CD14-positive monocyte (primary cell): ENCODE data around the gene FHL3. TPM values are rescaled to one million over a fixed set of nuclear protein-coding genes. Genes with fewer than 3 reads are reported as not detected.

Experiments
- DNase-seq, 3 donors: peaks; one replicate each; pipeline ENCODE4 v3.0.0-alpha.2; 2011 to 2022
- H2AFZ ChIP-seq: 2 replicates; pipeline ENCODE4 v1.6.0; 2012; ENCODE audit warnings: mild to moderate bottlenecking, low read depth, low read length, inconsistent platforms; ENCODE audit not compliant: insufficient read depth, poor library complexity, severe bottlenecking
- H3K27ac ChIP-seq, 2 donors: 1 replicate in 1 of 2; 2 replicates in 1 of 2; pipeline ENCODE4 v1.5.1; 2012 to 2013; ENCODE audit warnings: low read length in 2 of 2, control low read depth in 1 of 2, inconsistent platforms in 1 of 2, low read depth in 1 of 2, mild to moderate bottlenecking in 1 of 2
- H3K27me3 ChIP-seq, 2 donors: one replicate each; pipeline versions ENCODE4 v1.6.0 to v1.6.1; 2011 to 2013; ENCODE audit warnings: low read length in 2 of 2; ENCODE audit not compliant: control insufficient read depth in 2 of 2, insufficient read depth in 2 of 2
- H3K36me3 ChIP-seq, 2 donors: replicated peaks in 1 of 2; 1 replicate in 1 of 2; 2 replicates in 1 of 2; pipeline versions ENCODE4 v1.5.1 to v1.6.1; 2012 to 2013; ENCODE audit warnings: low read length in 2 of 2, control low read depth in 1 of 2, inconsistent platforms in 1 of 2, mild to moderate bottlenecking in 1 of 2; ENCODE audit not compliant: insufficient read depth in 2 of 2, control insufficient read depth in 1 of 2
- H3K4me1 ChIP-seq, 2 donors: 1 replicate in 1 of 2; 2 replicates in 1 of 2; pipeline versions ENCODE4 v1.5.1 to v1.6.1; 2012 to 2013; ENCODE audit warnings: low read length in 2 of 2, control low read depth in 1 of 2, inconsistent platforms in 1 of 2, mild to moderate bottlenecking in 1 of 2, moderate library complexity in 1 of 2; ENCODE audit not compliant: insufficient read depth in 2 of 2, control insufficient read depth in 1 of 2
- H3K4me2 ChIP-seq: replicated peaks from 2 replicates; pipeline ENCODE3; 2012; ENCODE audit warnings: low read length, moderate library complexity, mild to moderate bottlenecking; ENCODE audit not compliant: poor library complexity, severe bottlenecking; ENCODE audit errors: extremely low read depth
- H3K4me3 ChIP-seq, 3 experiments: fragments of 200-600 bp in 1 of 3; sonication (generic) in 1 of 3; replicated peaks in 1 of 3; 1 replicate in 2 of 3; 2 replicates in 1 of 3; pipeline ENCODE4 v1.5.1; 2011 to 2013; ENCODE audit warnings: low read length in 3 of 3, mild to moderate bottlenecking in 3 of 3, control low read depth in 2 of 3, low read depth in 2 of 3, inconsistent platforms in 1 of 3, moderate library complexity in 1 of 3
- H3K79me2 ChIP-seq: 2 replicates; pipeline ENCODE4 v1.6.0; 2012; ENCODE audit warnings: mild to moderate bottlenecking, control low read depth, inconsistent platforms, low read length, moderate library complexity; ENCODE audit not compliant: insufficient read depth
- H3K9ac ChIP-seq: 2 replicates; pipeline ENCODE4 v1.6.0; 2017; ENCODE audit warnings: low read length, mild to moderate bottlenecking; ENCODE audit not compliant: insufficient read depth, poor library complexity, severe bottlenecking
- H3K9me3 ChIP-seq, 2 donors: replicated peaks in 1 of 2; 1 replicate in 1 of 2; 2 replicates in 1 of 2; pipeline versions ENCODE4 v1.5.1 to v1.6.1; 2012 to 2013; ENCODE audit warnings: low read length in 2 of 2, control low read depth in 1 of 2; ENCODE audit not compliant: control insufficient read depth in 1 of 2, insufficient read depth in 1 of 2
- H4K20me1 ChIP-seq: 2 replicates; pipeline ENCODE4 v1.6.0; 2012; ENCODE audit warnings: mild to moderate bottlenecking, low read length, control low read depth, moderate library complexity; ENCODE audit not compliant: insufficient read depth
- H3K27ac Mint-ChIP-seq, 7 donors: one replicate each; pipeline ENCODE4 v1.8.0; 2020; ENCODE audit warnings: mild to moderate bottlenecking in 7 of 7, mixed read lengths in 7 of 7, moderate library complexity in 6 of 7, inconsistent platforms in 2 of 7
- H3K27me3 Mint-ChIP-seq, 3 donors: one replicate each; pipeline ENCODE4 v1.8.0; 2021 to 2022; ENCODE audit warnings: low read depth in 3 of 3, mild to moderate bottlenecking in 3 of 3, mixed read lengths in 3 of 3, moderate library complexity in 3 of 3, inconsistent platforms in 1 of 3
- H3K36me3 Mint-ChIP-seq, 2 donors: one replicate each; pipeline ENCODE4 v1.8.0; 2020; ENCODE audit warnings: mixed read lengths in 2 of 2, inconsistent platforms in 1 of 2, mild to moderate bottlenecking in 1 of 2
- H3K4me1 Mint-ChIP-seq: one replicate; pipeline ENCODE4 v1.8.0; 2020; ENCODE audit warnings: mild to moderate bottlenecking, mixed read lengths
- H3K4me3 Mint-ChIP-seq, 2 donors: one replicate each; pipeline ENCODE4 v1.8.0; 2020; ENCODE audit warnings: mild to moderate bottlenecking in 2 of 2, mixed read lengths in 2 of 2, moderate library complexity in 1 of 2
- H3K9me3 Mint-ChIP-seq, 7 donors: one replicate each; pipeline ENCODE4 v1.8.0; 2020 to 2022; ENCODE audit warnings: mixed read lengths in 7 of 7, mild to moderate bottlenecking in 6 of 7, moderate library complexity in 6 of 7, inconsistent platforms in 2 of 7
- WGBS: methylation state at CpG from one replicate; pipeline ENCODE4 v1.1.5; 2013; ENCODE audit warnings: missing lambda C conversion rate; ENCODE audit not compliant: insufficient coverage; 5-methylcytosine and 5-hydroxymethylcytosine counted together
- intact Hi-C, 2 donors: fragments of 100-400 bp; cut with micrococcal nuclease; formaldehyde crosslinking; loops; one replicate each; pipeline versions ENCODE4 v1.15.0 to v1.15.1; 2023
- polyA plus RNA-seq, 3 donors: library from polyadenylated mRNA; depleted of rRNA in 1 of 3; unstranded in 2 of 3; stranded (reverse) in 1 of 3; fragments of 300-500 nt in 2 of 3; fragments of >200 nt in 1 of 3; fragmentation: Illumina TruSeq in 2 of 3; gene quantifications; 1 replicate in 2 of 3; 2 replicates in 1 of 3; pipeline ENCODE4 v1.2.3, GENCODE V29; 2012 to 2021
- small RNA-seq: library from RNA; depleted of rRNA; stranded (forward); fragments of <200 nt; gene quantifications from one replicate; pipeline ENCODE3, GENCODE V24; 2012; ENCODE audit warnings: low read depth; ENCODE audit not compliant: insufficient read length
- TF ChIP-seq, protein P1 (sequence below): fragments of 200-600 bp; IDR thresholded peaks from one replicate; pipeline ENCODE4 v1.8.0; 2022; ENCODE audit warnings: antibody characterized with exemption, mild to moderate bottlenecking

FHL3 gene
- polyA plus RNA-seq, 3 donors: 24.7 to 32.3 (median 26.1) TPM

- H2AFZ ChIP-seq: peak overlapping the region; percentile 52
- Mint-ChIP-seq H3K9me3 (no peaks in the 10 kb centered on the region), H3K27me3 (no peaks in the 10 kb centered on the region), H3K27ac (peak overlapping the region in 4 of 7 donors; percentile 33 to 69 (median 50)), H3K36me3 (peaks cover 10 to 18% of the 10 kb centered on the region in 2 donors), H3K4me3 (no peak overlapping the region), H3K4me1 (peaks cover 44% of the 10 kb centered on the region)
- H3K9ac ChIP-seq: no peak overlapping the region
- peaks cover 32 to 33% of the 10 kb centered on the region in 2 donors for H3K4me1 ChIP-seq
- H3K4me2 ChIP-seq: no peak overlapping the region
- H3K4me3 ChIP-seq: no peak overlapping the region
- no peaks in the 10 kb centered on the region for H3K27me3 ChIP-seq
- peak overlapping the region in 1 of 2 donors; percentile 44 for H3K27ac ChIP-seq
- TF ChIP-seq, protein P1, sequence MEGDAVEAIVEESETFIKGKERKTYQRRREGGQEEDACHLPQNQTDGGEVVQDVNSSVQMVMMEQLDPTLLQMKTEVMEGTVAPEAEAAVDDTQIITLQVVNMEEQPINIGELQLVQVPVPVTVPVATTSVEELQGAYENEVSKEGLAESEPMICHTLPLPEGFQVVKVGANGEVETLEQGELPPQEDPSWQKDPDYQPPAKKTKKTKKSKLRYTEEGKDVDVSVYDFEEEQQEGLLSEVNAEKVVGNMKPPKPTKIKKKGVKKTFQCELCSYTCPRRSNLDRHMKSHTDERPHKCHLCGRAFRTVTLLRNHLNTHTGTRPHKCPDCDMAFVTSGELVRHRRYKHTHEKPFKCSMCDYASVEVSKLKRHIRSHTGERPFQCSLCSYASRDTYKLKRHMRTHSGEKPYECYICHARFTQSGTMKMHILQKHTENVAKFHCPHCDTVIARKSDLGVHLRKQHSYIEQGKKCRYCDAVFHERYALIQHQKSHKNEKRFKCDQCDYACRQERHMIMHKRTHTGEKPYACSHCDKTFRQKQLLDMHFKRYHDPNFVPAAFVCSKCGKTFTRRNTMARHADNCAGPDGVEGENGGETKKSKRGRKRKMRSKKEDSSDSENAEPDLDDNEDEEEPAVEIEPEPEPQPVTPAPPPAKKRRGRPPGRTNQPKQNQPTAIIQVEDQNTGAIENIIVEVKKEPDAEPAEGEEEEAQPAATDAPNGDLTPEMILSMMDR: no peak
- peak in 2 of 3 donors; percentile 18 to 37 for DNase-seq
- no peaks in the 10 kb centered on the region for H4K20me1 ChIP-seq
- peaks cover 9 to 15% of the 10 kb centered on the region in 2 donors for H3K36me3 ChIP-seq
- H3K79me2 ChIP-seq: peaks cover 15% of the 10 kb centered on the region
- WGBS: 86% methylated on average over 1 of the region's 2 CpGs
- H3K9me3 ChIP-seq: no peaks in the 10 kb centered on the region
- intact Hi-C loops: no loop called here
Measured at GRCh38 chr1:37948166-37948565, 57.1 kb downstream of the FHL3 start.

DNA sequence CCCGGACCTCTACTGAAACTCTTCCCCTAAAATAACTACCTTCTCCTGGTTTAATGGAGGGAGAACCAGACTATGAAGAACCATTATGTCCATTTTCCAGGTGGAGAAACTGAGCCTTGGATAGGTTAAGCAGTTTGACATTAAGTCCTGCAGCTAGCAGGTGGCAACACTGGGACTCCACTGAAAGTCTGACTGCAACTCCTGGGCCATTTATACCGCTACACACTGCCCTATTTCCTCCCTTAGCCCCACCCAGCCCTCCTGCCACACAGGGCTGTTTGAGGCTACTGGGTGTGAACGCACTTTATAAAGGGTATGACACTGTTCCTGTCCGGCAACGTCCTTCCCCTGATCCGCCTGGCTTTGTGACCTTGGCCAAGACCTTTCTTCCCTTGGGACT lies 58.0 kb downstream of the FHL3 start:
- peaks cover 44% of the 10 kb centered on the region for H3K4me1 Mint-ChIP-seq
- H3K36me3 Mint-ChIP-seq: peaks cover 12 to 24% of the 10 kb centered on the region in 2 donors
- intact Hi-C loops: no loop called here
- WGBS: 18% methylated on average over 3 of the region's 6 CpGs
- H3K27me3 ChIP-seq: no peaks in the 10 kb centered on the region
- peak overlapping the region; percentile 83 for H3K4me2 ChIP-seq
- TF ChIP-seq, protein P1: no peak
- H3K27me3 Mint-ChIP-seq: no peaks in the 10 kb centered on the region
- peaks cover 11 to 16% of the 10 kb centered on the region in 2 donors for H3K36me3 ChIP-seq
- peak overlapping the region; percentile 20 to 79 for H3K27ac ChIP-seq
- H3K9ac ChIP-seq: peak overlapping the region; percentile 74
- peaks cover 15% of the 10 kb centered on the region for H3K79me2 ChIP-seq
- H3K9me3 ChIP-seq: no peaks in the 10 kb centered on the region
- no peaks in the 10 kb centered on the region for H3K9me3 Mint-ChIP-seq
- no peak for DNase-seq
- H4K20me1 ChIP-seq: no peaks in the 10 kb centered on the region
- H2AFZ ChIP-seq: peak overlapping the region; percentile 90
- H3K4me3 Mint-ChIP-seq: peak overlapping the region; percentile 94 to 99
- peaks cover 32 to 33% of the 10 kb centered on the region in 2 donors for H3K4me1 ChIP-seq
- H3K27ac Mint-ChIP-seq: peak overlapping the region; percentile 59 to 97 (median 92)
- H3K4me3 ChIP-seq: peak overlapping the region; percentile 78 to 86 (median 79)

Small RNA genes lying within 50 kb of the gene (small RNA-seq; reads per million reads assigned to genes)
- not detected for gene RF00017
- not detected for gene RNU6-510P

Other genes starting within 250 kb of the FHL3 start
- gene EPHA10, start 240.4 kb downstream of the FHL3 start, polyA plus RNA-seq: not detected
- under 1 TPM in 2 of 3 donors, not detected in 1; 0.24 to 0.56 TPM for gene MANEAL, start 211.7 kb downstream of the FHL3 start, polyA plus RNA-seq
- gene C1orf122, start 197.7 kb downstream of the FHL3 start, polyA plus RNA-seq: 10 to 100 TPM; 15.5 to 29.5 (median 22.9) TPM
- gene YRDC, start 197.3 kb downstream of the FHL3 start, polyA plus RNA-seq: 10 to 100 TPM; 10.4 to 29.6 (median 13.3) TPM
- gene MTF1, start 145.9 kb downstream of the FHL3 start, polyA plus RNA-seq: 10 to 100 TPM; 17.1 to 41.0 (median 29.6) TPM
- 10 to 100 TPM in 1 of 3 donors, 1 to 10 TPM in 2; 3.0 to 13.1 (median 5.8) TPM for gene INPP5B, start 58.5 kb downstream of the FHL3 start, polyA plus RNA-seq
- gene SF3A3, start 15.5 kb downstream of the FHL3 start, polyA plus RNA-seq: 10 to 100 TPM; 24.4 to 55.7 (median 53.3) TPM
- 10 to 100 TPM; 10.9 to 26.0 (median 20.5) TPM for gene UTP11, start 7.2 kb upstream of the FHL3 start, polyA plus RNA-seq
- gene POU3F1, start 41.3 kb upstream of the FHL3 start, polyA plus RNA-seq: not detected